ENCODE results near the gene FAM219A.
"Not testable (repeated sequence)": the region's sequence is repeated elsewhere in the genome, so short reads cannot be mapped to it uniquely, and the experiment has no call there.

The FAM219A gene

DNA sequence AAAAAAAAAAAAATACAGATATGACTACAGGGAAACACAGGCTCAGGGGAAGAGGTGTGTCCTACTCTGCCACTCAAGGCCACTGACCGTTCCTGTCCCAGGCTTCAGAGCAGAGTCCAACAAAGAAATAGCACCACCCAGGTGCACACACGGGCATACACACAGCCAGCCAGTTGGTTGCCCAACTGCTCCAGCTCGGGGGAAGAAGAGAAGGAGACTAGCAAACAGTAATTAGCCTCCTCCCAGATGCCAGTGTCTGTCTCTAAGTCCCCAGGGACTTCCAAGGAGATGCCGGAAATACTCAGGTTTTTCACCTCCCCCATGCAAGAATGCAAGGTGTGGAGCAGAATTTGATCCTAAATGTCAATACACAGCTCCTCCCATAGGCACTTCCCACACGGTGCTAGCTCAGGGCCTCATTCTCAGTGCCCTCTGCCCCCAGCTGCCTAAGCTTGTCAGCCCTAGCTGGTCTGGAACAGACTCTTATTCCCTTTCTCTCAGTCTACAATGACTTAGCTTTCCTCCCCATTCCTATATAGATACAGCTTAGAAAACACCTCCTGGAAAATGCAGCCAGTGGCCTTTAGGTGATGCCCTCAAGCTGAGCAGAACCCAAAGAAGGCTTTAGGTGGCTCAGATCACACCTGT is 83.3 kb downstream of the FAM219A start:
- DNase-seq: no peak

GRCh38 chr9:34374339-34374738 is 84.0 kb downstream of the FAM219A start:
- DNase-seq: no peak

- DNase-seq: no peak
These were observed 84.6 kb downstream of the FAM219A start for GRCh38 chr9:34373749-34374148.

- no peak for DNase-seq
These were observed 85.8 kb downstream of the FAM219A start for GRCh38 chr9:34372467-34373011.

- no peak for DNase-seq
These were observed 86.4 kb downstream of the FAM219A start for GRCh38 chr9:34371886-34372466.

- peak; percentile 28 for DNase-seq
These were observed 87.1 kb downstream of the FAM219A start for GRCh38 chr9:34370970-34371880.

DNA sequence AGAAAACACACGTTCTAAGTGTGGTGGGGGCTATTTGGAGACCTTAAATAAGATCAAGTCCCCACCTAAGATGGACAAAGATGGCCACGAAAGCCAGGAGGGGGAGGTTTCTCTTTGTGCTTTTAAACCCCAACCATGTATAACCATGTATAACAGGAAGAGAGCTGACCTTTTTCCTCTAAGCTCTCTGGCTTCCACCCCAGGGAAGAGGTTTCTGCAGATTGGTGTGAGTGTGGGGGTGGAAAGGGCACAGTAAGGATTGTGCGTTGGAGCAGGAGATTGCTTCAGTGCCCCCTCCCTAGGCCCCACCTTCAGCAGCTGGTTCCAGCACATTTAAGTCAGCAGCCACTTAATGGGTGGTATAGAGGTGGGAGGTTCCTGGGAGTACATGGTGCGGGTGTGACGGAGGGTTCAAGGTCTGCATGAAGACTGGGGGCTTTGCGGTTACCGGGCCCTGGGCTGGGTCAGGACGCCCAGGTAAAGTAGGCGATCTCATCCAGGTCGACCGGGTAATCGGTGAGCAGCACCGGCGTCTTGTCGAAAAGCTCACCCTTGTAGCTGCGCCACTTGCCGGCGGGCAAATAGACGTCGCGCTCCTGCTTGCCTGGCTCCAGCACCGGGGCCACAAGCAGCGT is 87.9 kb downstream of the FAM219A start:
- no peak for DNase-seq

DNA sequence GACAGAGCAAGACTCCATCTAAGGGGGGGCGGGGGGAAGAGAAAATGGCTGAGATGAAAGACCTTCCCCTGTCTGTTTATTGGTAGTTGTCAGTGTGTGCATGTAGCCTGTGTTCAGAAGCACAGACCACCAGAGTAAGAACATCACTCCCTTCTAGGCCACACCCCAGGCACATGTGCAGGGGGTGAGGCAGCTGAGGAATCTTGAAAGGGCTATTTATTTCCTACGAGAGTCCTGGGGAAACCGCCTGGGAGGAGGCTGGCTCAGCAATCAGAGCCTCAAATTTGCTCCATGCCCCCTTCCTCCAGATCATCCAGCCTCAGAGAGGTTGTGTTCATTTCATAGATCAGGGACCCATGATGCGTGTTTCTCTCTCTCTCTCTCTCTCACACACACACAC is 88.7 kb downstream of the FAM219A start:
- no peak for DNase-seq

GRCh38 chr9:34368796-34369195 is 89.6 kb downstream of the FAM219A start:
- DNase-seq: not testable (repeated sequence)

- DNase-seq: not testable (repeated sequence)
These were observed 90.5 kb downstream of the FAM219A start for GRCh38 chr9:34367751-34368410.

DNA sequence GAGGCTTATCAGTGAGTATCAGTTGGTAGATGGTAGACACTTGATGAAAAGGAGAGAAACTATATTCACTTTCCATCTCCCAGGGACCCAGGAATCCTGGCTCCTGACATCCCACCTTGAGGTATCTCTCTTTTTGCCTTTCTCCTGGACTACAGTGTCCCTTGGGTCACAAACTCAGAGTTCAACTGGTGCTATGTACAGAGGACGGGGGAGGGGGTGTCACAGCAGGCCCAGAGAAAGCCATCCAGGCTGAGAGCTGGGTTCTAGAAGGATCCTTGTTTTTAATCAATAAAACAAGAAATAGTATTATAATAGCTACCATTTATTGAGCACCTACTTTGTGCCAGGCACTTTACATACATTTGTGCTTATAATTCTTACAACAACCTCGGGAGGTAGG is 92.0 kb downstream of the FAM219A start:
- DNase-seq: no peak

GRCh38 chr9:34365282-34365681 is 93.1 kb downstream of the FAM219A start:
- DNase-seq: no peak

GRCh38 chr9:34363619-34364351 is 94.6 kb downstream of the FAM219A start:
- no peak for DNase-seq

DNA sequence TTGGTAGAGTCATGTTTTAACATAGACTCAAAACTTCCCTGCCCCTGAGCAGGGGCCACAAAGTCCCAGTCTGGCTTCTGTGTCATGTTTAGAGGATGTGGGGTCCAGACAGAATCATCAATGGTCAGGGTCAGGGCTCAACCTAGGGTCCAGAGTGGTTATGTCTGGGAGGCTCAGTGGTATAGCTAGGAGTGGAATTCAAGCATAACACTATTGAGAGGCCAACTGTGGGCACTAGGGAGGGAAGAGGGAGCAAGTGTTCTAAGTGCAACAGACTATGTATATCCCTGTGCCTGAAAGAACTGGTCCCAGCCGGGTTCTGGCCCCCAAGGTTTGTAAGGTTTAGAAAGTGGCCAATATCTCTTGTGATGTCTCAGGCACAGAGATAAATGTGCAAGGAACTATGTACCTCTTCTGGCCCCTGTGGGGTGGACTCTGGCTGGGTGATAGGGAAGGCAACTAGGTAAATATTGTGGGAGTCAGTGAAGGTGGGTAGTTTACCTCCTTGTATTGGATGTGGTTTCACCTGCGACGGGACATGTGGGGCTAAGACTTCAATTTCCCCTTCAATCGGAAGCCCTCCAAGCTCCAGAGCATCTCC is 95.7 kb downstream of the FAM219A start:
- no peak for DNase-seq

DNA sequence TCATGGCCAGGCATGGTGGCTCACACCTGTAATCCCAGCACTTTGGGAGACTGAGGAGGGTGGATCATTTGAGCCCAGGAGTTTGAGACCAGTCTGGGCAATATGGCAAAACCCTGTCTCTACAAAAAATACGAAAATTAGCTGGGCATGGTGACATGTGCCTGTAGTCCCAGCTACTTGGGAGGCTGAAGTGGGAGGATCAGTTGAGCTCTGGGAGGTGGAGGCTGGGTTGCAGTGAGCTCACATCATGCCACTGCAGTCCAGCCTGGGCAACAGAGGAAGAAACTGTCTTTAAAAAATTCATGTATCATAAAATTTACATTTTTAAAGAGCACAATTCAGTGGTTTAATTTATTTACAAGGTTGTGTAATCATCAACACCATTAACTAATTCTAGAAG is 105.4 kb downstream of the FAM219A start:
- not testable (repeated sequence) for DNase-seq

GRCh38 chr9:34352122-34352652 is 106.2 kb downstream of the FAM219A start:
- not testable (repeated sequence) for DNase-seq

- DNase-seq: no peak
These were observed 109.0 kb downstream of the FAM219A start for GRCh38 chr9:34349324-34349723.
